GM10248 (cell line): Measurements from ENCODE around the gene SLC5A6.

Experiments used
- CTCF ChIA-PET: fragments of 300-600 bp; sonication (Branson Sonifier 250); formaldehyde crosslinking; extraction: SDS; loops from one replicate; lab custom pipeline; 2021; ENCODE audit warnings: antibody characterized with exemption; lab: Yijun Ruan, JAX
- POLR2A ChIA-PET: fragments of 350-650 bp; sonication (Branson Sonifier 250); formaldehyde crosslinking; extraction: SDS; loops from one replicate; lab custom pipeline; 2020; ENCODE audit warnings: antibody characterized with exemption; lab: Yijun Ruan, JAX
- DNase-seq: peaks from one replicate; pipeline ENCODE4 v3.0.0; 2012; ENCODE audit errors: extremely low spot score
- TF ChIP-seq, protein P1 (sequence below): IDR thresholded peaks from 2 replicates; pipeline ENCODE4 v1.5.1; 2012; ENCODE audit warnings: mild to moderate bottlenecking, low read depth; ENCODE audit errors: extremely low read depth, missing control alignments, control extremely low read depth

Gene SLC5A6

DNA sequence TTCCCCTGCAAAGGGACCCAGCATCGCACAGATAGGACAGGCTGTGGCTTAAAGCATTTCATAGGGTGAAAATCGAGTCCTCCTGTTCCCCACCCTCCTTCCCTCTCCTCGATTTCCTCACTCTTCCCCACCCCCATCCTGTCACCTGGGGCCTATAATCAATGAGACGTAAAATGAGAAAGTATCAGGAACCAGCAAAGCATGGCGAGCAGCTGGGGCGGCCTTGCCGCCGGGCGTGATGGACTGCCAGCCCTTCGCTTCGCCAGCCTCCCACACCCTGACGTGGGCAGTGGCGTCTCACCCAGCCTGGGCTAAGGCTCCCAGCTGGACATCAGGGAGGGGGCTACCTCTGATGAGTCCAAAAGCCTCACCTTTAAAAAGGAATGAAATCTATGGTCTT is 39.7 kb upstream of the SLC5A6 start:
- TF ChIP-seq, protein P1, sequence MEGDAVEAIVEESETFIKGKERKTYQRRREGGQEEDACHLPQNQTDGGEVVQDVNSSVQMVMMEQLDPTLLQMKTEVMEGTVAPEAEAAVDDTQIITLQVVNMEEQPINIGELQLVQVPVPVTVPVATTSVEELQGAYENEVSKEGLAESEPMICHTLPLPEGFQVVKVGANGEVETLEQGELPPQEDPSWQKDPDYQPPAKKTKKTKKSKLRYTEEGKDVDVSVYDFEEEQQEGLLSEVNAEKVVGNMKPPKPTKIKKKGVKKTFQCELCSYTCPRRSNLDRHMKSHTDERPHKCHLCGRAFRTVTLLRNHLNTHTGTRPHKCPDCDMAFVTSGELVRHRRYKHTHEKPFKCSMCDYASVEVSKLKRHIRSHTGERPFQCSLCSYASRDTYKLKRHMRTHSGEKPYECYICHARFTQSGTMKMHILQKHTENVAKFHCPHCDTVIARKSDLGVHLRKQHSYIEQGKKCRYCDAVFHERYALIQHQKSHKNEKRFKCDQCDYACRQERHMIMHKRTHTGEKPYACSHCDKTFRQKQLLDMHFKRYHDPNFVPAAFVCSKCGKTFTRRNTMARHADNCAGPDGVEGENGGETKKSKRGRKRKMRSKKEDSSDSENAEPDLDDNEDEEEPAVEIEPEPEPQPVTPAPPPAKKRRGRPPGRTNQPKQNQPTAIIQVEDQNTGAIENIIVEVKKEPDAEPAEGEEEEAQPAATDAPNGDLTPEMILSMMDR, result no peak
- DNase-seq, result no peak
- CTCF ChIA-PET, result interaction anchor here (1.0 to 5.1 kb wide), 11 partner anchors 8 to 69 kb away, joined by 3 to 77 read pairs (median 4); partner anchors contain the start of genes SLC30A3 and TRIM54
- POLR2A ChIA-PET, result interaction anchor here (0.6 to 0.7 kb wide), 2 partner anchors 128 kb away, joined by 3 read pairs; partner anchors contain the start of gene ABHD1

DNA sequence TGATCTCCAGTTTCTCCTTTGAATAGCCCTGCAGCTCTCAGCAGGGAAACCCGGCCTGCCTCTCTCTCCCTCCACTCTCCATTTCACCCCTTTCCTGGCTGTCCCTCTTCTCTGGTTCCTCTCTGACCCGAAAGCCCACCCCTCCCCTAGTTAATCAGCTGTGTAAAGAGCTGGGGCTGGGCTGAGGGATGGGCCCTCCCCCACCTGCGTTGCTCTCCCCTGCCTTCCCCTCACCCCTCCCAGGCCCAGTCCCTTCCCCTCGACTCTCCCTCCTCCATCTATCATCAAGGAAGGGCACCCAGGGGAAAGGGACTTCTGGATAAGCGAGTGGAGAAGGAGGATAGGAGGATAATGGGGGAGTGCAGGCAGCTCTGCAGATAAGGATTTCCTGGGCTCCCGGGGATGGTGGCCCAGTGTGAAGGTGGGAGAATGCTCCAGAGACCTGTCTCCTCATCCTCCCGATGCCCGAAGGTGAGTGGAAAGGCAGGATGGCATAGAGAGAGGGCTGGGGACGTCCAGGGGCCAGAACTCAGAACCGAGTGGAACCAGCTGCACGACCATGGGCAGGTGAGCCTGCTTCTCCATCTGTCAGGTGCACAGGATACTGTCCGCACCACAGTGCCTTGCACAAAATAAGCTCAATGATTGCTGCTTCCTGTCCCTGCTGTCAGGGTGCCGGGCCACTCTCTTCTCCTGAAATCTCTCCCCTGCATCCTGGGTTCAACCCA is 38.7 kb upstream of the SLC5A6 start:
- POLR2A ChIA-PET, result interaction anchor here (0.6 kb wide), 1 partner anchor 127 kb away, joined by 3 read pairs; the partner anchor contains the start of gene ABHD1
- CTCF ChIA-PET, result interaction anchor here (0.7 to 5.1 kb wide), 12 partner anchors 9 to 70 kb away, joined by 3 to 77 read pairs (median 4); partner anchors contain the start of genes SLC30A3 and TRIM54
- DNase-seq, result no peak
- TF ChIP-seq, protein P1, result no peak

DNA sequence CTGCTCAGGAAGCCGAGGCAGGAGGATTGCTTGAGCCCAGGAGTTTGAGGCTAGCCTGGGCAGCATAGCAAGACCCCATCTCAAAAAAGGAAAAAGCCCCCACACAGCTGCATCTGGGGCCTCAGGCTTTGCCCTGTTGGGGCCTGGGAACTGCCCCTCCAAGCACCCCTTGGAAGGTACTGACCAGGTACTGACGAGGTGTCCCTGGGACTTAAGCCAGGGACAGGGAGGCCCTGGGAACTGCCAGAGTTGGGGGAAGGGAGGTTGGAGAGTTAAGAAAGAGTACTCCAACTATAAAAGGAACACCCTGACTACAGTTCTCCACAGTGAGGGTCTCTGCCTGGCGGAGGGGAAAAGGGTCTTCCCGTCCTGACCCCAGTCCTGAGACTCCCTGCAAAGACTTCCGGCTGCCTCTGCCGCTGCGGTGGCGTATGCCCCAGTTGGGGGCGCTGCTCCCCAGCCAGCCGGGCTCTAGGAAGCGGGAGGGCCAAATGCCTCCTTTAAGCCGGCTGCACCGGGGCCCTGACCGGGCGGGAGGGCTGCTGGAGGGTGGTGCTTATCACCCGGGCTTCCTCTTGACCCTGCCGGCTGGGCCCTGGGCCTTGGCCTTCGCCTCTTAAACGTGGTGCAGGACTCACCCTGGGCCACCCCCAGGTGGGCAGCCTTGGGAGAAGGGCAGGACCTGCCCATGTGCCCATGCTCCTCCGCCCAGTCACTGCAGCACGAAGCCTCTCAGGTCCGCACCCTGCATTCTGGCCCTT is 38.0 kb upstream of the SLC5A6 start:
- DNase-seq, result peak; percentile 82
- POLR2A ChIA-PET, result no interaction called here
- CTCF ChIA-PET, result interaction anchor here (0.7 to 5.1 kb wide), 15 partner anchors 10 to 288 kb away, joined by 3 to 77 read pairs (median 4); partner anchors contain the start of genes SLC30A3 and TRIM54
- TF ChIP-seq, protein P1, result peak; percentile 76

DNA sequence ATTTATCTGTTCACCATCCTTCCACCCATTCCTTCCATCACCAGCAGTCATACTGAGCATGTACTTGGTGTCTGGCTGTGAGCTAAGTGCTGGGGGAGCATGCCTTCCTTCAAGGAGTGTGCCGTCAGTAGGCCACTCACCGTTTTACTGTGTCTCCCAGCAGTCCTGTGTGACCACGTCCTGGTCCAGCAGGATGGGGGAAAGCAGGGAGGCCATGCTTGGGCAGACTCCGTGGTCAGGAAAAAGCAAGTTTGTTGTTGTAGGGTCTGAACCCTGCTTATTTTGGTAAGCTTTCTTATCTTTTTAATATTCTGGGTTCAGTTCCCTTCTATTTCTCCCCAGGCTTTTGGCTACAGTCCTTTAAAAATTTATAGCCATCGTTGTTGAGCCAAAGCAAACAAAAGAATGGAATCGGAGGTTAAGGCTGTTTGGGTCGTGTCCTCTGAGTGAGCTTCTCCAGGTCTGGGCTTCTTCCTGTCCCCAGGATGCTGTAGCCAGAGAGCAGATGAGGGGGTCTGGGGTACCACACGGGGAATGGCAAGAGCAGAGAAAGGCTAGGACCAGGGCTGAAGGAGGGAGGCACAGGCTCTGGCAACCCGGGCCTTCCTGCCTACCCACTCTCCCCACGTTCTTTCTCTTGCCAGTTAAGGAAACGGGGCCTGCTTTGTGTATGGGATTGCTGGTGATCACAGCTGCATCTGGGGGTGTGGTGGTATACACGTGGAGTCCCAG is 37.3 kb upstream of the SLC5A6 start:
- ChIA-PET CTCF (interaction anchor here (0.8 to 5.1 kb wide), 15 partner anchors 9 to 306 kb away, joined by 3 to 77 read pairs (median 4); partner anchors contain the start of gene TRIM54), POLR2A (interaction anchor here (0.8 kb wide), 1 partner anchor 10 kb away, joined by 4 read pairs; no protein-coding TSS in a partner anchor)
- DNase-seq, result no peak
- TF ChIP-seq, protein P1, result no peak

DNA sequence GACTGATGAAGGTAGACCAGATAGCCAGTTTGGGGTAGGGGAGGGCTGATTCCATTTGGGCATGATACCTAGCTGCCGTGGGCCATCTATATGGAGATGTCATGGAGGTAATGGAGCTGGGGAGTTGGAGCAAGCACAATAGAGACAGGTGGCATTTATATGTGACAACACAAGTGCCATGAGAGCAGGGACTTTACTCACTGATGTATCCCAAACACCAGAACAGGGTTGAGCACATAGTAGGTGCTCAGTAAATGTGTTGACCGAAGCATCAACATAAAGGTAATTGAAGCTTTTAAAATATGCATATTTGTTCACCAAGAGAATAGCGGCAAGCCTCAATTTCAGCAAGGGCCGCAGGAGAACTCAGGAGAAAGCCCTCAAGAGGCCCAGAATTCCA is 35.8 kb upstream of the SLC5A6 start:
- no peak for DNase-seq
- CTCF ChIA-PET, result interaction anchor here (1.1 to 5.1 kb wide), 5 partner anchors 33 to 286 kb away, joined by 3 to 77 read pairs (median 11); partner anchors contain the start of gene TRIM54
- TF ChIP-seq, protein P1, result no peak
- POLR2A ChIA-PET, result no interaction called here

DNA sequence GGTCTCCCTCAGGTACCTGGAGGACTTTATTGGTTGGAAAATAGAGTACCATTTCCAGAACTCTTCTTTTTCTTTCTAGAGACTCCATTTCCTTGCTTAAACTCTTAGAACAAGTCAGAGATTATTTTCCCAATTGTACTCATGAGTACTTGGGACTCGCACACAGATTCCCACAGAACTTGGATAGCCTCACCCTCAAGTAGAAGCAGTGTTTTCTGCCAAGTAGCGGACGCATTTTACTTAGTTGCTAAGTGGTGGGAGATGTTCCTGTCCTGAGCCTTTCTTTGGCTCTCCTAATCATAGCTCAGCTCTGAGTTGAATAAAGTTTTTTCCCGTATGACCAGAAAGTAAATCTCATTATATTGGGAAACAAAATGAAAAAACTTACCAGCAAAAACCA is 33.6 kb upstream of the SLC5A6 start:
- no peak for DNase-seq
- ChIA-PET POLR2A (no interaction called here), CTCF (interaction anchor here (1.6 kb wide), 1 partner anchor 34 kb away, joined by 6 read pairs; no protein-coding TSS in a partner anchor)
- TF ChIP-seq, protein P1, result no peak
